Calu3 (cell line): Measurements from ENCODE around the gene UNC119B. TPM values are rescaled to one million over a fixed set of nuclear protein-coding genes. Genes with fewer than 3 reads are reported as not detected.
A peak's percentile ranks its signal among the peaks of the same experiment; 100 is the strongest.

ENCODE experiments used
- BruUV-seq: library from RNA; stranded (reverse); fragments of 400-500 nt; replicated peaks from 2 replicates; lab custom pipeline; 2021; lab: Mats Ljungman, UMichigan
- CTCF ChIA-PET: fragments of 300-600 bp; sonication (Branson Sonifier 250); formaldehyde crosslinking; loops from one replicate; lab custom pipeline; 2022; ENCODE audit warnings: antibody characterized with exemption; lab: Charles Lee
- DNase-seq: peaks from one replicate; pipeline ENCODE4 v3.0.0; 2022
- H3K27ac Mint-ChIP-seq: one replicate; pipeline ENCODE4 v1.8.0; 2022; ENCODE audit warnings: mixed read lengths; ENCODE audit not compliant: unreplicated experiment
- H3K27me3 Mint-ChIP-seq: one replicate; pipeline ENCODE4 v1.8.0; 2022; ENCODE audit warnings: mixed read lengths; ENCODE audit not compliant: unreplicated experiment
- H3K36me3 Mint-ChIP-seq: one replicate; pipeline ENCODE4 v1.8.0; 2022; ENCODE audit warnings: mild to moderate bottlenecking, moderate library complexity, mixed read lengths; ENCODE audit not compliant: insufficient read depth, unreplicated experiment
- H3K4me1 Mint-ChIP-seq: one replicate; pipeline ENCODE4 v1.8.0; 2022; ENCODE audit warnings: mild to moderate bottlenecking, low read depth, mixed read lengths; ENCODE audit not compliant: unreplicated experiment
- H3K4me3 Mint-ChIP-seq: one replicate; pipeline ENCODE4 v1.8.0; 2022; ENCODE audit warnings: mild to moderate bottlenecking, low read depth, moderate library complexity, mixed read lengths; ENCODE audit not compliant: unreplicated experiment
- H3K9me3 Mint-ChIP-seq: one replicate; pipeline ENCODE4 v1.8.0; 2022; ENCODE audit warnings: low read depth, mixed read lengths; ENCODE audit not compliant: unreplicated experiment
- CTCF ChIP-seq: fragments of 200-600 bp; IDR thresholded peaks from one replicate; pipeline ENCODE4 v1.8.0; 2022; ENCODE audit warnings: antibody characterized with exemption; ENCODE audit not compliant: unreplicated experiment
- intact Hi-C: fragments of 100-400 bp; cut with micrococcal nuclease; formaldehyde crosslinking; loops from one replicate; pipeline ENCODE4 v1.10.0; 2022; ENCODE audit not compliant: unreplicated experiment
- total RNA-seq: library from RNA; stranded (reverse); gene quantifications from 2 replicates; pipeline ENCODE4 v1.2.3, GENCODE V29; 2022

The UNC119B gene
- total RNA-seq, 1 experiment from 2014 or later = 33.5 TPM

DNA sequence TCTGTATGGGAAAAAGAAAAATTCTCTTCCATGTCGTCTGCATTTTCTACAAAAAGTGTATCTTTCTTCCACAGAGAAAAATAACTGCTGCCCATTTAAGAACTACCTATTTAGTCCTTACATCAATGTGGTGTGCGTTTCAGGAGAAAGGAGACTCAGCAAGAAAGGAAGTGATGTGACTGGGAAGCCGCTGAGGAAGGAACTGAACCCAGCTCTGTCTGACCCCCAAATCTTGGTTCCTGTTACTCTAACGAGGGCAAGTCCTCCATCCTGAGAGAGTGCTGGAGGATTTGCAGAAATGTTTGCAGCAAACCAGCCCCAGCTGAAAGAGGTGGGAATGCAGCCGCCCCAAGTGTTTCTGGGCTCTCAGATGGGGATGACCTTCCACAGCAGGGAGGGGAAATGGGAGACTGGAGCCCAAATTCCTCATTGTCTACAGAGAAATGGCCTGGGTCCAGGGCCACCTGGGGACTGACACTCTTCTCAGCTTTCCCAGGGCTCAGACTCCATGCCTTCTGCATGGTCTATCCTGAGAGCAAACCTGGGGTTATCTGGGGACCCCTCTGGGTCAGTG lies 30.0 kb upstream of the UNC119B start:
- BruUV-seq = no TSS peak
- TF ChIP-seq CTCF = no peak
- Mint-ChIP-seq H3K27ac (no peak overlapping the region), H3K4me3 (no peak overlapping the region), H3K36me3 (no peaks in the 10 kb centered on the region), H3K9me3 (no peaks in the 10 kb centered on the region), H3K27me3 (no peaks in the 10 kb centered on the region), H3K4me1 (no peaks in the 10 kb centered on the region)
- CTCF ChIA-PET = no interaction called here
- DNase-seq = no peak
- intact Hi-C loops = no loop called here

DNA sequence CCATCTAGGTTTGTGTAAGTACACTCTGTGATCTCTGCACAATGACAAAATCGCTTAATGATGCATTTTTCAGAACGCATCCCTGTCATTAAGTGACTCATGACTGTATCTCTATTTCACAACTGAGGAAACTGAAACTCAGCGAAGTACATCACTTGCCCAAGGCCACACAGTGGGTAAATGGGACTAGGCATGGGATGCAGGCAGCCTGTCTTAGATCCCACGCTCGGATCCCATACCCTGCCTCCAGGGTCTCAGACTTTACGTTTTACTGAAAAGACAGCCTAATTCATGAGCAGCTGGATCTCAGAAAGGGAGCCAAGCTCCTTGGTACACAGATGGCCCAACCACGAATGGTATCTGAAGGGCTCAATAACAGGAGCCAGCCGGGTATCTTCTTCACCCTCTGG lies 25.7 kb upstream of the UNC119B start:
- CTCF ChIA-PET = no interaction called here
- Mint-ChIP-seq H3K36me3 (peaks cover 37% of the 10 kb centered on the region), H3K27ac (no peak overlapping the region), H3K27me3 (no peaks in the 10 kb centered on the region), H3K4me3 (no peak overlapping the region), H3K9me3 (no peaks in the 10 kb centered on the region), H3K4me1 (peaks cover 3% of the 10 kb centered on the region)
- intact Hi-C loops = no loop called here
- TF ChIP-seq CTCF = no peak
- DNase-seq = no peak
- BruUV-seq = no TSS peak

DNA sequence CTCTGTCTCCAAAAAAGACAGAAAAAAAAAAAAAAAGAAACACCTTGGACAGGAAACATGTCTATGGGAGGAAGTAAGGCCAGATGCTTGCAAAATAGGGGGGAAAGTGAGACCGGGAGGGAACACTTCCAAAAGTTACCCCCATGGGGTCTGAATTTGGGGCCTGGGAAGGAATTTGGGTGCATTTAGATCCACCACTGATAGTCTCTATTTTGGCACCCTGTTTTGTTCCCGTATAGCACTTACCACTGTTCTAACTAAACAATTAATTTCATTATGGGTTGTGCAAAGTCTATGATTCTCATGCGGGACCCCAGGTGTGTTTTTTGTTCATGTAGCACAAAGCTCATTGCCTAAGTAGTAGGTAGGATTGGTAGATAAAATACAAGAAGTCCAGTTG lies 24.7 kb upstream of the UNC119B start:
- H3K27me3 Mint-ChIP-seq = no peaks in the 10 kb centered on the region
- no TSS peak for BruUV-seq
- CTCF ChIA-PET = interaction anchor here (0.7 kb wide), 1 partner anchor 86 kb away, joined by 4 read pairs; no protein-coding TSS in a partner anchor

GRCh38 chr12:120686151-120686689 lies 24.0 kb upstream of the UNC119B start:
- Mint-ChIP-seq H3K27me3 (no peaks in the 10 kb centered on the region), H3K4me1 (peaks cover 20% of the 10 kb centered on the region), H3K4me3 (peak overlapping the region; percentile 91), H3K27ac (peak overlapping the region; percentile 85), H3K36me3 (peaks cover 38% of the 10 kb centered on the region), H3K9me3 (no peaks in the 10 kb centered on the region)
- no TSS peak for BruUV-seq
- no peak for TF ChIP-seq CTCF
- DNase-seq = peak; percentile 99
- CTCF ChIA-PET = interaction anchor here (0.7 to 1.4 kb wide), 5 partner anchors 8 to 103 kb away, joined by 3 to 11 read pairs (median 3); partner anchors contain the start of gene CABP1
- intact Hi-C loops = no loop called here

More for the DNA sequence above, 24.7 kb upstream of the UNC119B start:
- H3K4me1 Mint-ChIP-seq = peaks cover 13% of the 10 kb centered on the region
- H3K36me3 Mint-ChIP-seq = peaks cover 38% of the 10 kb centered on the region
- H3K9me3 Mint-ChIP-seq = no peaks in the 10 kb centered on the region
- H3K4me3 Mint-ChIP-seq = peak overlapping the region; percentile 91
- no peak for TF ChIP-seq CTCF
- intact Hi-C loops = no loop called here
- no peak for DNase-seq
- no peak overlapping the region for H3K27ac Mint-ChIP-seq
